Astrocyte (in vitro differentiated cells and primary cell): ENCODE measurements around the gene RASGRF2. TPM values are rescaled to one million over a fixed set of nuclear protein-coding genes. Genes with fewer than 3 reads are reported as not detected.

Source experiments
- DNase-seq: peaks from one replicate; pipeline ENCODE4 v3.0.0-alpha.2; 2010; ENCODE audit warnings: low read depth
- FAIRE-seq: peaks from 2 replicates; lab custom pipeline; 2011; peaks lifted over from hg19 to GRCh38; lab: Jason Lieb, UNC
- H2AFZ ChIP-seq: 2 replicates; pipeline ENCODE4 v1.6.0; 2012; ENCODE audit warnings: low read depth, low read length, inconsistent platforms
- H3K27ac ChIP-seq: 2 replicates; pipeline ENCODE4 v1.5.1; 2011; ENCODE audit warnings: low read depth, low read length, inconsistent platforms
- H3K27me3 ChIP-seq: 2 replicates; pipeline ENCODE4 v1.6.0; 2011; ENCODE audit warnings: low read length, inconsistent platforms; ENCODE audit not compliant: insufficient read depth
- H3K36me3 ChIP-seq: 2 replicates; pipeline ENCODE4 v1.5.1; 2011; ENCODE audit warnings: low read length, inconsistent platforms; ENCODE audit not compliant: insufficient read depth
- H3K4me1 ChIP-seq: 2 replicates; pipeline ENCODE4 v1.5.1; 2011; ENCODE audit warnings: low read length, inconsistent platforms; ENCODE audit not compliant: insufficient read depth
- H3K4me2 ChIP-seq: 2 replicates; pipeline ENCODE4 v1.6.0; 2012; ENCODE audit warnings: low read length, inconsistent platforms
- H3K4me3 ChIP-seq: 2 replicates; pipeline ENCODE4 v1.5.1; 2011; ENCODE audit warnings: low read depth, mild to moderate bottlenecking, low read length, inconsistent platforms; ENCODE audit not compliant: insufficient read depth
- H3K79me2 ChIP-seq: 2 replicates; pipeline ENCODE4 v1.6.0; 2012; ENCODE audit warnings: mild to moderate bottlenecking, low read length, inconsistent platforms; ENCODE audit not compliant: insufficient read depth
- H3K9ac ChIP-seq: 2 replicates; pipeline ENCODE4 v1.6.0; 2012; ENCODE audit warnings: mild to moderate bottlenecking, low read length, inconsistent platforms
- H3K9me3 ChIP-seq: 2 replicates; pipeline ENCODE4 v1.5.1; 2012; ENCODE audit warnings: low read depth, mild to moderate bottlenecking, low read length, inconsistent platforms; ENCODE audit not compliant: insufficient read depth
- H4K20me1 ChIP-seq: 2 replicates; pipeline ENCODE4 v1.6.0; 2012; ENCODE audit warnings: low read length, inconsistent platforms; ENCODE audit not compliant: insufficient read depth
- H3K27ac Mint-ChIP-seq: one replicate; pipeline ENCODE4 v1.8.0; 2021; ENCODE audit warnings: mild to moderate bottlenecking, mixed read lengths; ENCODE audit not compliant: unreplicated experiment
- H3K27me3 Mint-ChIP-seq: one replicate; pipeline ENCODE4 v1.8.0; 2021; ENCODE audit warnings: low read depth, mixed read lengths; ENCODE audit not compliant: unreplicated experiment
- H3K36me3 Mint-ChIP-seq: one replicate; pipeline ENCODE4 v1.8.0; 2021; ENCODE audit warnings: low read depth, mixed read lengths; ENCODE audit not compliant: unreplicated experiment
- H3K4me1 Mint-ChIP-seq: one replicate; pipeline ENCODE4 v1.8.0; 2021; ENCODE audit warnings: low read depth, mixed read lengths; ENCODE audit not compliant: unreplicated experiment
- H3K4me3 Mint-ChIP-seq: one replicate; pipeline ENCODE4 v1.8.0; 2021; ENCODE audit warnings: mild to moderate bottlenecking, moderate library complexity, mixed read lengths; ENCODE audit not compliant: unreplicated experiment
- H3K9me3 Mint-ChIP-seq: one replicate; pipeline ENCODE4 v1.8.0; 2021; ENCODE audit warnings: mild to moderate bottlenecking, mixed read lengths; ENCODE audit not compliant: unreplicated experiment
- EZH2 ChIP-seq: IDR thresholded peaks from 2 replicates; pipeline ENCODE4 v1.6.1; 2012; ENCODE audit warnings: mild to moderate bottlenecking, low read length, inconsistent platforms; ENCODE audit not compliant: insufficient read depth
- total RNA-seq: library from RNA; stranded (reverse); gene quantifications from 2 replicates; pipeline ENCODE4 v1.2.1, GENCODE V29; 2021
- TF ChIP-seq, protein P1 (sequence below): IDR thresholded peaks from 2 replicates; pipeline ENCODE4 v1.5.1; 2011; ENCODE audit warnings: low read depth, mild to moderate bottlenecking, inconsistent platforms, low read length, moderate library complexity; ENCODE audit not compliant: insufficient read depth

RASGRF2 gene
- total RNA-seq, 1 donor from 2014 or later: 8.0 TPM

DNA sequence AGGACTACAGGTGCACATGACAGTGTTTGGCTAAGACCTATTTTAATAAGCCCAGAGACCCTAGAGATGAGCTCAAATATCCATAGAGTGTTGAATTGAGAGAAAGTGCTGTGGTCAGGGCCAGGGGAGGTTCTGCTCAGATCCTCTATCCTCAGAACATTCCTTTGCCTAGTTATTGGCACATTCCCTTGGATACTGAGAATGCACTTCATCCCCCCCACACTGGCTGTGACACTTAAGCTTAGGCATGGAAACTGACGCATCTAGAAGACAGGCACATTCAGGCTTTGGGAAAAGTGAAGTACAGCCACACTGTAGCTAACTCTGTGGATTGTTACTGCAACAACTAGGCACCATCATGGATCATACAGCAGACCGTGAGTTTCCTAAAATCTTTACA, 27.1 kb upstream of the RASGRF2 start:
- Mint-ChIP-seq H3K27ac (peak overlapping the region; percentile 47), H3K9me3 (no peaks in the 10 kb centered on the region), H3K27me3 (no peaks in the 10 kb centered on the region), H3K36me3 (no peaks in the 10 kb centered on the region), H3K4me1 (peaks cover 18% of the 10 kb centered on the region), H3K4me3 (no peak overlapping the region)
- no peak overlapping the region for H2AFZ ChIP-seq
- no peaks in the 10 kb centered on the region for H3K27me3 ChIP-seq
- DNase-seq (peak; percentile 29), FAIRE-seq (no peak)
- H3K36me3 ChIP-seq: no peaks in the 10 kb centered on the region
- no peak overlapping the region for H3K9ac ChIP-seq
- no peaks in the 10 kb centered on the region for H4K20me1 ChIP-seq
- H3K79me2 ChIP-seq: no peaks in the 10 kb centered on the region
- H3K4me3 ChIP-seq: no peak overlapping the region
- no peak for TF ChIP-seq EZH2
- TF ChIP-seq, protein P1, sequence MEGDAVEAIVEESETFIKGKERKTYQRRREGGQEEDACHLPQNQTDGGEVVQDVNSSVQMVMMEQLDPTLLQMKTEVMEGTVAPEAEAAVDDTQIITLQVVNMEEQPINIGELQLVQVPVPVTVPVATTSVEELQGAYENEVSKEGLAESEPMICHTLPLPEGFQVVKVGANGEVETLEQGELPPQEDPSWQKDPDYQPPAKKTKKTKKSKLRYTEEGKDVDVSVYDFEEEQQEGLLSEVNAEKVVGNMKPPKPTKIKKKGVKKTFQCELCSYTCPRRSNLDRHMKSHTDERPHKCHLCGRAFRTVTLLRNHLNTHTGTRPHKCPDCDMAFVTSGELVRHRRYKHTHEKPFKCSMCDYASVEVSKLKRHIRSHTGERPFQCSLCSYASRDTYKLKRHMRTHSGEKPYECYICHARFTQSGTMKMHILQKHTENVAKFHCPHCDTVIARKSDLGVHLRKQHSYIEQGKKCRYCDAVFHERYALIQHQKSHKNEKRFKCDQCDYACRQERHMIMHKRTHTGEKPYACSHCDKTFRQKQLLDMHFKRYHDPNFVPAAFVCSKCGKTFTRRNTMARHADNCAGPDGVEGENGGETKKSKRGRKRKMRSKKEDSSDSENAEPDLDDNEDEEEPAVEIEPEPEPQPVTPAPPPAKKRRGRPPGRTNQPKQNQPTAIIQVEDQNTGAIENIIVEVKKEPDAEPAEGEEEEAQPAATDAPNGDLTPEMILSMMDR: no peak
- no peak overlapping the region for H3K27ac ChIP-seq
- no peaks in the 10 kb centered on the region for H3K9me3 ChIP-seq
- H3K4me1 ChIP-seq: no peaks in the 10 kb centered on the region
- H3K4me2 ChIP-seq: no peak overlapping the region

DNA sequence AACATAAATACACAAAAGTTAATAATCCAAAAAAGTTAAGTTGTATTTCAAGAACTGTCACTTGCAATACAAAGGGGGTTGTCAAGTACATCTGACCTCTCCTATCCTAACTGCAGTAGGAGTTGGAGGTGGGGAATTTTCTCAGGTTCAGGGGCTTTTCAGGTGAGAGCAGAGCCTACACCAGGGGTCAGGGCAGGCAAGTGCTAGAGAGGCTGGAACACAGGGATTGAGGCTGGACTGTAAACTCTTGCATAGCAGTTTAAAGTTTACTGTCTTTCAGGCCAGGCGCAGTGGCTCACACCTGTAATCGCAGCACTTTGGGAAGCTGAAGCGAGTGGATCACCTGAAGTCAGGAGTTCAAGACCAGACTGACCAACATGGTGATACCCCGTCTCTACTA, 25.4 kb upstream of the RASGRF2 start:
- TF ChIP-seq EZH2: no peak
- TF ChIP-seq, protein P1: no peak
- H3K36me3 Mint-ChIP-seq: no peaks in the 10 kb centered on the region
- H3K27me3 ChIP-seq: no peaks in the 10 kb centered on the region
- no peak overlapping the region for H3K4me3 Mint-ChIP-seq
- no peak for DNase-seq
- H3K4me3 ChIP-seq: no peak overlapping the region
- no peaks in the 10 kb centered on the region for H3K79me2 ChIP-seq
- no peak overlapping the region for H3K4me2 ChIP-seq
- no peak overlapping the region for H3K27ac Mint-ChIP-seq
- peaks cover 20% of the 10 kb centered on the region for H3K4me1 Mint-ChIP-seq
- H3K4me1 ChIP-seq: no peaks in the 10 kb centered on the region
- H3K36me3 ChIP-seq: no peaks in the 10 kb centered on the region
- H3K27ac ChIP-seq: no peak overlapping the region
- no peaks in the 10 kb centered on the region for H3K9me3 Mint-ChIP-seq
- H2AFZ ChIP-seq: no peak overlapping the region
- FAIRE-seq: no peak
- no peaks in the 10 kb centered on the region for H4K20me1 ChIP-seq
- H3K9me3 ChIP-seq: no peaks in the 10 kb centered on the region
- no peaks in the 10 kb centered on the region for H3K27me3 Mint-ChIP-seq
- H3K9ac ChIP-seq: no peak overlapping the region

DNA sequence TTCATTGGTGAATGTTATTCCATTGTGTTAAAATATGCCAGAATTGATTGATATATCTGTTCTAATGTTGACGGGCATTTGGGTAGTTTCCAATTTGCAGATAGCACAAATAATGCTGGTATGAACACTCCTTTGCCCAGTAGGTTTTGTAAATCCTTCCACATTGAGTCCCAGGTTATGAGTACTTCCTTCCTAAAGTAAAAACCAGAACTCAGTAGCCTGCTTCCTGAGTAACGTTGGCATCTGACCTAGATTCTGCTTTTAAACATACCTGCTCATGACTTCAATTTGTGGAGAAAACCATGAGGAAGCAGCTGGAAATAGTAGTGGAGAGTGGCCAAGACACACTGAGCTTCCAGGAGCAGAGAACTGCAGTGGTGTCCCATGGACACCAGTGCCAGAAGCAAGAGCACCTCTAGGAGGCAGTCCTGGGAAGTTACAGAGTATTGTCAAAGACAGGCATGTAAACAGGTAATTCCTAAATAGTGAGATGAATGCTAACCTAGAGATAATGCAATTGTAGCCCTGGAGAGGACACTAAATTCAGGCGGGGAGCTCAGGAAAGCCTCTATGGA, 24.3 kb upstream of the RASGRF2 start:
- Mint-ChIP-seq H3K27me3 (no peaks in the 10 kb centered on the region), H3K4me3 (no peak overlapping the region), H3K36me3 (no peaks in the 10 kb centered on the region), H3K9me3 (no peaks in the 10 kb centered on the region), H3K27ac (no peak overlapping the region), H3K4me1 (peaks cover 20% of the 10 kb centered on the region)
- no peaks in the 10 kb centered on the region for H4K20me1 ChIP-seq
- no peaks in the 10 kb centered on the region for H3K27me3 ChIP-seq
- H3K4me1 ChIP-seq: no peaks in the 10 kb centered on the region
- H3K9ac ChIP-seq: no peak overlapping the region
- no peak overlapping the region for H3K27ac ChIP-seq
- TF ChIP-seq EZH2: no peak
- TF ChIP-seq, protein P1: no peak
- no peaks in the 10 kb centered on the region for H3K79me2 ChIP-seq
- DNase-seq (no peak), FAIRE-seq (no peak)
- H2AFZ ChIP-seq: no peak overlapping the region
- no peaks in the 10 kb centered on the region for H3K36me3 ChIP-seq
- no peaks in the 10 kb centered on the region for H3K9me3 ChIP-seq
- H3K4me2 ChIP-seq: no peak overlapping the region
- H3K4me3 ChIP-seq: no peak overlapping the region
